ENCODE data around the gene MYCBP. TPM values are rescaled to one million over a fixed set of nuclear protein-coding genes. Genes with fewer than 3 reads are reported as not detected.

Gene MYCBP
- total and polyA plus RNA-seq, 2 experiments from 2014 or later, result 33.6 to 82.3 TPM

DNA sequence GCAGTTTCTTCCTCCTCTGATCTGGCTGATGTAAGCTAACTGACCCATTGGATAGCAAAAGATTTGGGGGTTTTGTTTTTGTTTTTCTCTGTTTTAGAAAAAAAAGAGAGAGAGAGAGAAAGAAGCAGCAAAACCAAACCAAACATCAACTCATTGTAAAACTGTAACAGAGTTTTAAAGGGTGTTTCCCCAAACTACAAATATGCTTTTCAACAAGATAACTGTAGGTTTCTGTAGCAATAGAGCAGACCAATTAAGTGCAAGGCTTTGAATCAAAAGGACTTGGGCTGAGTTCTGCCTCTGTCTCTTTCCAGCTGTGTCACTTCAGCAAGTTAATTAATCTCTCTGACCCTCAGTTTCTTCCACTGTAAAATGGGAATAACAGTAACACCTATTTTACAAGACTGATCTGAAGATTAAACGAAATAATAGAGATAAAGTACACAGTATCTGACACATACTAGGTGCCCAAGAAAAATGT, 58.1 kb downstream of the MYCBP start (continued):
- TF ChIP-seq, protein P1, sequence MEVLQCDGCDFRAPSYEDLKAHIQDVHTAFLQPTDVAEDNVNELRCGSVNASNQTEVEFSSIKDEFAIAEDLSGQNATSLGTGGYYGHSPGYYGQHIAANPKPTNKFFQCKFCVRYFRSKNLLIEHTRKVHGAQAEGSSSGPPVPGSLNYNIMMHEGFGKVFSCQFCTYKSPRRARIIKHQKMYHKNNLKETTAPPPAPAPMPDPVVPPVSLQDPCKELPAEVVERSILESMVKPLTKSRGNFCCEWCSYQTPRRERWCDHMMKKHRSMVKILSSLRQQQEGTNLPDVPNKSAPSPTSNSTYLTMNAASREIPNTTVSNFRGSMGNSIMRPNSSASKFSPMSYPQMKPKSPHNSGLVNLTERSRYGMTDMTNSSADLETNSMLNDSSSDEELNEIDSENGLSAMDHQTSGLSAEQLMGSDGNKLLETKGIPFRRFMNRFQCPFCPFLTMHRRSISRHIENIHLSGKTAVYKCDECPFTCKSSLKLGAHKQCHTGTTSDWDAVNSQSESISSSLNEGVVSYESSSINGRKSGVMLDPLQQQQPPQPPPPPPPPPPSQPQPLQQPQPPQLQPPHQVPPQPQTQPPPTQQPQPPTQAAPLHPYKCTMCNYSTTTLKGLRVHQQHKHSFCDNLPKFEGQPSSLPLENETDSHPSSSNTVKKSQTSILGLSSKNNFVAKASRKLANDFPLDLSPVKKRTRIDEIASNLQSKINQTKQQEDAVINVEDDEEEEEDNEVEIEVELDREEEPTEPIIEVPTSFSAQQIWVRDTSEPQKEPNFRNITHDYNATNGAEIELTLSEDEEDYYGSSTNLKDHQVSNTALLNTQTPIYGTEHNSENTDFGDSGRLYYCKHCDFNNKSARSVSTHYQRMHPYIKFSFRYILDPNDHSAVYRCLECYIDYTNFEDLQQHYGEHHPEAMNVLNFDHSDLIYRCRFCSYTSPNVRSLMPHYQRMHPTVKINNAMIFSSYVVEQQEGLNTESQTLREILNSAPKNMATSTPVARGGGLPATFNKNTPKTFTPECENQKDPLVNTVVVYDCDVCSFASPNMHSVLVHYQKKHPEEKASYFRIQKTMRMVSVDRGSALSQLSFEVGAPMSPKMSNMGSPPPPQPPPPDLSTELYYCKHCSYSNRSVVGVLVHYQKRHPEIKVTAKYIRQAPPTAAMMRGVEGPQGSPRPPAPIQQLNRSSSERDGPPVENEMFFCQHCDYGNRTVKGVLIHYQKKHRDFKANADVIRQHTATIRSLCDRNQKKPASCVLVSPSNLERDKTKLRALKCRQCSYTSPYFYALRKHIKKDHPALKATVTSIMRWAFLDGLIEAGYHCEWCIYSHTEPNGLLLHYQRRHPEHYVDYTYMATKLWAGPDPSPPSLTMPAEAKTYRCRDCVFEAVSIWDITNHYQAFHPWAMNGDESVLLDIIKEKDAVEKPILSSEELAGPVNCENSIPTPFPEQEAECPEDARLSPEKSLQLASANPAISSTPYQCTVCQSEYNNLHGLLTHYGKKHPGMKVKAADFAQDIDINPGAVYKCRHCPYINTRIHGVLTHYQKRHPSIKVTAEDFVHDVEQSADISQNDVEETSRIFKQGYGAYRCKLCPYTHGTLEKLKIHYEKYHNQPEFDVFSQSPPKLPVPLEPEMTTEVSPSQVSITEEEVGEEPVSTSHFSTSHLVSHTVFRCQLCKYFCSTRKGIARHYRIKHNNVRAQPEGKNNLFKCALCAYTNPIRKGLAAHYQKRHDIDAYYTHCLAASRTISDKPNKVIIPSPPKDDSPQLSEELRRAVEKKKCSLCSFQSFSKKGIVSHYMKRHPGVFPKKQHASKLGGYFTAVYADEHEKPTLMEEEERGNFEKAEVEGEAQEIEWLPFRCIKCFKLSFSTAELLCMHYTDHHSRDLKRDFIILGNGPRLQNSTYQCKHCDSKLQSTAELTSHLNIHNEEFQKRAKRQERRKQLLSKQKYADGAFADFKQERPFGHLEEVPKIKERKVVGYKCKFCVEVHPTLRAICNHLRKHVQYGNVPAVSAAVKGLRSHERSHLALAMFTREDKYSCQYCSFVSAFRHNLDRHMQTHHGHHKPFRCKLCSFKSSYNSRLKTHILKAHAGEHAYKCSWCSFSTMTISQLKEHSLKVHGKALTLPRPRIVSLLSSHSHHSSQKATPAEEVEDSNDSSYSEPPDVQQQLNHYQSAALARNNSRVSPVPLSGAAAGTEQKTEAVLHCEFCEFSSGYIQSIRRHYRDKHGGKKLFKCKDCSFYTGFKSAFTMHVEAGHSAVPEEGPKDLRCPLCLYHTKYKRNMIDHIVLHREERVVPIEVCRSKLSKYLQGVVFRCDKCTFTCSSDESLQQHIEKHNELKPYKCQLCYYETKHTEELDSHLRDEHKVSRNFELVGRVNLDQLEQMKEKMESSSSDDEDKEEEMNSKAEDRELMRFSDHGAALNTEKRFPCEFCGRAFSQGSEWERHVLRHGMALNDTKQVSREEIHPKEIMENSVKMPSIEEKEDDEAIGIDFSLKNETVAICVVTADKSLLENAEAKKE (CRISPR knock-in tag; IDR thresholded peaks at IDR 0.05), result no peak
- TF ChIP-seq JUNB (IDR thresholded peaks at IDR 0.05; ENCODE audit: unreplicated experiment) (no peak), STAT1 (IDR thresholded peaks at IDR 0.05; ENCODE audit: unreplicated experiment) (no peak)

DNA sequence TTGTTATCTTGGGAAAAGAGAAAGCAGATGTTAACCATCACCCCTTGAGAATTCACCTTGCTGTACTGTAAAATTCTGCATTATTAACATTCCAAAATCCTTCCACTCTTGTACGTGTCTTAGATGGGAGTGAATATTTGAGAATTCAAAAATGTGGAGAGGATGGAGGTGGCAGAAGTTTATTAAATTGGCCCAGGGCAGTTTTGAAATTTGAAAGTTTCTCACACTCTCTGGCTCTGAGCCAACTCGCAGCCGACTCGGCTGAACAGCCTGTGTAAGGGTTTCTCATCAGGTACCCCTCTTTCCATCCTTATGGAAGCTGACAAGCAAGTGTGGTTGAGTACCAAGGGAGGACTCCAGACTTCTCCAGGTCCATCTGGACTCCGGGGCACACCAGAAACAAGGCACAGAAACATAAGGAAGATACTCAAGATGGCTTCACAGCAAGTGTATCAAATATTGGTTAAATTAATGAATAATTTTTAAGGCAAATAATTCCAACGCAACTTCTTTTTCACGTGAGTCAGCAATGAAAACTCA, 58.6 kb downstream of the MYCBP start:
- Histone ChIP-seq H3K36me3 (ENCODE audit: insufficient read depth) (no peaks in the 10 kb centered on the region), H2AFZ (no peak overlapping the region; the same call in 1 of the 2 replicates), H3K4me2 (no peak overlapping the region), H3K9me2 (ENCODE audit: insufficient read depth) (no peaks in the 10 kb centered on the region), H3F3A (replicated peaks; ENCODE audit: low read depth) (no peaks in the 10 kb centered on the region), H3K4me1 (ENCODE audit: insufficient read depth) (peaks cover 32% of the 10 kb centered on the region), H3K27ac (ENCODE audit: low read depth) (no peak overlapping the region), H3K79me2 (replicated peaks; ENCODE audit: insufficient read depth) (no peaks in the 10 kb centered on the region), H3K27me3 (ENCODE audit: insufficient read depth) (peaks cover 60% of the 10 kb centered on the region), H3K4me3 (no peak overlapping the region), H4K20me1 (replicated peaks; ENCODE audit: insufficient read depth) (no peaks in the 10 kb centered on the region)
- Mint-ChIP-seq H3K4me3 (no peak overlapping the region), H3K27ac (no peak overlapping the region), H3K36me3 (ENCODE audit: low read depth) (peaks cover 7% of the 10 kb centered on the region; the same call in 2 of the 3 replicates), H3K4me1 (peaks cover 31% of the 10 kb centered on the region), H3K27me3 (ENCODE audit: insufficient read depth, low read depth, poor library complexity) (peaks cover 25% of the 10 kb centered on the region), H3K9me3 (peaks cover 12% of the 10 kb centered on the region; the same call in 2 of the 3 replicates)
- no peak for DNase-seq (ENCODE audit: low spot score)
- ATAC-seq, result no peak
- TF ChIP-seq POLR2AphosphoS5 (IDR thresholded peaks at IDR 0.05; ENCODE audit: low read depth), result no peak
- TF ChIP-seq EZH2phosphoT487 (IDR thresholded peaks at IDR 0.05; ENCODE audit: unreplicated experiment), result no peak
- TF ChIP-seq CREB1 (CRISPR knock-in tag; IDR thresholded peaks at IDR 0.05; ENCODE audit: low read depth), result no peak
- no peak for TF ChIP-seq ZNF114 (CRISPR knock-in tag; IDR thresholded peaks at IDR 0.05)
- TF ChIP-seq, protein P2, sequence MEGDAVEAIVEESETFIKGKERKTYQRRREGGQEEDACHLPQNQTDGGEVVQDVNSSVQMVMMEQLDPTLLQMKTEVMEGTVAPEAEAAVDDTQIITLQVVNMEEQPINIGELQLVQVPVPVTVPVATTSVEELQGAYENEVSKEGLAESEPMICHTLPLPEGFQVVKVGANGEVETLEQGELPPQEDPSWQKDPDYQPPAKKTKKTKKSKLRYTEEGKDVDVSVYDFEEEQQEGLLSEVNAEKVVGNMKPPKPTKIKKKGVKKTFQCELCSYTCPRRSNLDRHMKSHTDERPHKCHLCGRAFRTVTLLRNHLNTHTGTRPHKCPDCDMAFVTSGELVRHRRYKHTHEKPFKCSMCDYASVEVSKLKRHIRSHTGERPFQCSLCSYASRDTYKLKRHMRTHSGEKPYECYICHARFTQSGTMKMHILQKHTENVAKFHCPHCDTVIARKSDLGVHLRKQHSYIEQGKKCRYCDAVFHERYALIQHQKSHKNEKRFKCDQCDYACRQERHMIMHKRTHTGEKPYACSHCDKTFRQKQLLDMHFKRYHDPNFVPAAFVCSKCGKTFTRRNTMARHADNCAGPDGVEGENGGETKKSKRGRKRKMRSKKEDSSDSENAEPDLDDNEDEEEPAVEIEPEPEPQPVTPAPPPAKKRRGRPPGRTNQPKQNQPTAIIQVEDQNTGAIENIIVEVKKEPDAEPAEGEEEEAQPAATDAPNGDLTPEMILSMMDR (conservative IDR thresholded peaks at IDR 0.05; ENCODE audit: low read depth in 2 of 2), result no peak
- no peak for TF ChIP-seq JUNB (IDR thresholded peaks at IDR 0.05; ENCODE audit: unreplicated experiment)
- TF ChIP-seq NANOG (IDR thresholded peaks at IDR 0.05; ENCODE audit: borderline replicate concordance), result no peak

All from GM23338 (cell line).